Astrocyte of the cerebellum (primary cell): ENCODE results near the gene SYMPK.

Source experiments
- DNase-seq: peaks from one replicate; pipeline ENCODE4 v3.0.0-alpha.2; 2011; ENCODE audit warnings: low read depth
- H3K4me3 ChIP-seq: 2 replicates; pipeline ENCODE4 v1.5.1; 2011; ENCODE audit warnings: mild to moderate bottlenecking, low read depth, low read length, moderate library complexity
- CTCF ChIP-seq: IDR thresholded peaks from 2 replicates; pipeline ENCODE4 v1.5.1; 2012; ENCODE audit warnings: low read length, low read depth, moderate library complexity, mild to moderate bottlenecking; ENCODE audit errors: missing control alignments
- in situ Hi-C: cut with HindIII; loops from 2 replicates; pipeline ENCODE4 v1.10.0; 2017; ENCODE audit warnings: low sequenced_read_pairs

The SYMPK gene

GRCh38 chr19:45848922-45849321, 14.0 kb downstream of the SYMPK start:
- H3K4me3 ChIP-seq, result no peak overlapping the region
- DNase-seq, result no peak
- in situ Hi-C loops, result no loop called here
- TF ChIP-seq CTCF, result peak; percentile 58

GRCh38 chr19:45847663-45848062, 15.3 kb downstream of the SYMPK start:
- no peak for DNase-seq
- TF ChIP-seq CTCF, result no peak
- in situ Hi-C loops, result no loop called here
- no peak overlapping the region for H3K4me3 ChIP-seq

GRCh38 chr19:45842198-45842597, 20.7 kb downstream of the SYMPK start:
- in situ Hi-C loops, result no loop called here
- no peak overlapping the region for H3K4me3 ChIP-seq

GRCh38 chr19:45834970-45835369, 28.0 kb downstream of the SYMPK start:
- TF ChIP-seq CTCF, result no peak
- no peak for DNase-seq
- no peak overlapping the region for H3K4me3 ChIP-seq
- in situ Hi-C loops, result no loop called here

More at GRCh38 chr19:45842198-45842597, 20.7 kb downstream of the SYMPK start:
- TF ChIP-seq CTCF, result no peak
- DNase-seq, result no peak

- in situ Hi-C loops, result no loop called here
- H3K4me3 ChIP-seq, result no peak overlapping the region
- no peak for DNase-seq
- no peak for TF ChIP-seq CTCF
These were observed 34.0 kb downstream of the SYMPK start for GRCh38 chr19:45828945-45829344.

GRCh38 chr19:45828523-45828922, 34.4 kb downstream of the SYMPK start:
- in situ Hi-C loops, result no loop called here

More at GRCh38 chr19:45828523-45828922, 34.4 kb downstream of the SYMPK start:
- H3K4me3 ChIP-seq, result no peak overlapping the region
- no peak for TF ChIP-seq CTCF
- no peak for DNase-seq
